Peyer's patch (tissue), 4 donors: ENCODE data around the gene GPR87. TPM values are rescaled to one million over a fixed set of nuclear protein-coding genes. Genes with fewer than 3 reads are reported as not detected.

Experiments
- DNase-seq, 3 donors: peaks; one replicate each; pipeline ENCODE4 v3.0.0-alpha.2; 2017 to 2019
- H3K27ac ChIP-seq, 4 donors: fragments of 200-600 bp; sonication (generic); one replicate each; pipeline ENCODE4 v1.5.1; 2016 to 2019
- H3K27me3 ChIP-seq, 2 donors: fragments of 200-600 bp; sonication (generic); one replicate each; pipeline ENCODE4 v1.5.1; 2019
- H3K36me3 ChIP-seq, 3 donors: fragments of 200-600 bp; sonication (generic); one replicate each; pipeline ENCODE4 v1.5.1; 2016 to 2019
- H3K4me1 ChIP-seq, 4 donors: fragments of 200-600 bp; sonication (generic); one replicate each; pipeline ENCODE4 v1.5.1; 2016 to 2019
- H3K4me3 ChIP-seq, 4 donors: fragments of 200-600 bp; sonication (generic); 1 replicate in 3 of 4; 2 replicates in 1 of 4; pipeline ENCODE4 v1.5.1; 2016 to 2019; ENCODE audit warnings: mild to moderate bottlenecking in 1 of 4
- H3K9me3 ChIP-seq, 4 donors: fragments of 200-600 bp; sonication (generic); one replicate each; pipeline ENCODE4 v1.5.1; 2016 to 2019; ENCODE audit warnings: mild to moderate bottlenecking in 1 of 4
- POLR2A ChIP-seq, 2 donors: fragments of 450-650 bp; IDR thresholded peaks; one replicate each; pipeline ENCODE4 v1.5.1; 2017; ENCODE audit warnings: antibody characterized with exemption in 2 of 2, mild to moderate bottlenecking in 2 of 2, moderate library complexity in 2 of 2
- total RNA-seq, 4 donors: library from RNA; depleted of rRNA; stranded (reverse); fragments of >200 nt; gene quantifications; one replicate each; pipeline ENCODE4 v1.1.0, GENCODE V29; 2016
- TF ChIP-seq, protein P1 (sequence below), 6 experiments: fragments of 450-650 bp in 4 of 6; fragments of 200-600 bp in 2 of 6; sonication (generic) in 1 of 6; IDR thresholded peaks; one replicate each; pipeline ENCODE4 v1.5.1; 2017 to 2019; ENCODE audit warnings: antibody characterized with exemption in 6 of 6, mild to moderate bottlenecking in 3 of 6, moderate library complexity in 1 of 6

GPR87 gene
- total RNA-seq, 4 donors from 2014 or later: not detected

DNA sequence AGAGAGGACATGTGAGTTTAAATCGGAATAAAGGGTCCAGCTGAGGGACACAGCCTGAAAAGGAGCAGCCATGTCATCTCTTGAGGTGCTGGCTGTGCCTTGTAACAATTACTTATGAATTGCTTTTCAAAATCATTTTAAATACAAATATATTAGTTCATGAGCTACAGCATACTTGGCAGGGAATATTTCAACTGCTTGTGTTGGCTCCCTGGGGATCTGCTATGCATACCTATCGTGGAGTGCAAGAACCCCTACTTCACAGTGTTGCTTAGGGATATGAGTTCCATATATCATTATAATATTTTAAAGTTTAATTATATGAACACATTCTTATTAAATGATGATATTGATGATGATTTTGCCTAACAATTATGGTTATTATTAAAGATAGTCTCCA is 19.2 kb downstream of the GPR87 start:
- no peaks in the 10 kb centered on the region for H3K27me3 ChIP-seq
- no peaks in the 10 kb centered on the region for H3K9me3 ChIP-seq

DNA sequence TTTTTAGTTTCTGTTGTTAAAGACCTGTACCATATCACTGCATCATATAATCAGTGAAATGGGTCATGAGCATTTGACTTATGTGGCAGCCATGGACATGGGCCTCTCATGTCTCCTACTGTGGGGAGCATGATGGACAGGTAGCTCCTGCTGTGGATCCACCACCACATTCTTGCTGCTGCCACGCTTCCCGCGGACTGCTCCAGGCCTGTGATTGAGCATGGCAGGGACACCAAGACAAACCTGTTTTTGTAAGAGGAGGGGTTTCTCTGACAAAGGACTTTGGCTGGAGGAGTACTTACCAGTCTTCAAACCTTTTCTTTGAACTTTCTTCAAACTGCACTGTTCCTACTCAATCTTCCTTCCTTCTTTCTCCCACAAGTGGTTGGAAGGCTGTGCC is 20.4 kb downstream of the GPR87 start:
- no peaks in the 10 kb centered on the region for H3K9me3 ChIP-seq
- H3K27ac ChIP-seq: no peak overlapping the region
- H3K4me1 ChIP-seq: no peaks in the 10 kb centered on the region
- H3K27me3 ChIP-seq: no peaks in the 10 kb centered on the region
- no peaks in the 10 kb centered on the region for H3K36me3 ChIP-seq
- TF ChIP-seq, protein P1, sequence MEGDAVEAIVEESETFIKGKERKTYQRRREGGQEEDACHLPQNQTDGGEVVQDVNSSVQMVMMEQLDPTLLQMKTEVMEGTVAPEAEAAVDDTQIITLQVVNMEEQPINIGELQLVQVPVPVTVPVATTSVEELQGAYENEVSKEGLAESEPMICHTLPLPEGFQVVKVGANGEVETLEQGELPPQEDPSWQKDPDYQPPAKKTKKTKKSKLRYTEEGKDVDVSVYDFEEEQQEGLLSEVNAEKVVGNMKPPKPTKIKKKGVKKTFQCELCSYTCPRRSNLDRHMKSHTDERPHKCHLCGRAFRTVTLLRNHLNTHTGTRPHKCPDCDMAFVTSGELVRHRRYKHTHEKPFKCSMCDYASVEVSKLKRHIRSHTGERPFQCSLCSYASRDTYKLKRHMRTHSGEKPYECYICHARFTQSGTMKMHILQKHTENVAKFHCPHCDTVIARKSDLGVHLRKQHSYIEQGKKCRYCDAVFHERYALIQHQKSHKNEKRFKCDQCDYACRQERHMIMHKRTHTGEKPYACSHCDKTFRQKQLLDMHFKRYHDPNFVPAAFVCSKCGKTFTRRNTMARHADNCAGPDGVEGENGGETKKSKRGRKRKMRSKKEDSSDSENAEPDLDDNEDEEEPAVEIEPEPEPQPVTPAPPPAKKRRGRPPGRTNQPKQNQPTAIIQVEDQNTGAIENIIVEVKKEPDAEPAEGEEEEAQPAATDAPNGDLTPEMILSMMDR (IDR thresholded peaks at IDR 0.05): no peak
- no peak for DNase-seq
- no peak overlapping the region for H3K4me3 ChIP-seq

More for the DNA sequence above, 19.2 kb downstream of the GPR87 start:
- Histone ChIP-seq H3K4me3 (no peak overlapping the region), H3K36me3 (no peaks in the 10 kb centered on the region), H3K27ac (no peak overlapping the region), H3K4me1 (no peaks in the 10 kb centered on the region)
- no peak for DNase-seq
- TF ChIP-seq, protein P1 (IDR thresholded peaks at IDR 0.05): no peak
- no peak for TF ChIP-seq POLR2A (IDR thresholded peaks at IDR 0.05)

DNA sequence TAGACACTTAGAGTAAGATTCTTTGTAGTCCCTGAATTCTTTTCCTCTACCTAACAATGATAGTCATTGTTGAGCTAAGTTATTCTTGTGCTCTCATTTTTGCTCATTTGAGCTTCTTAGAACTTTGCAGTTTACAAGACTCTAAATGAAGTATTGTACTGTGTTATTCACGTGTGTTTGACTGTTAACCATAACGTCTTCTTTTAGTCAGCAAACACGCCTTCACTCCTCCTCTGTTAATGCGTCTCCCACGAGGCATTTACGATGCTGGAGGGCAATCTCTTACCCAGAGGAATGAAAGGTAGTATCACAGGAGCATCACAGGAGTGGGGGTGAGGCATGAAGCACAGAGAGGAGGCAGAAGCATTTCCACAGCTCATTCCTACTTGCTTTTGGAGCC is 23.5 kb downstream of the GPR87 start:
- H3K36me3 ChIP-seq: no peaks in the 10 kb centered on the region
- H3K27ac ChIP-seq: no peak overlapping the region
- no peak for TF ChIP-seq POLR2A (IDR thresholded peaks at IDR 0.05)
- TF ChIP-seq, protein P1 (IDR thresholded peaks at IDR 0.05): no peak
- H3K9me3 ChIP-seq: no peaks in the 10 kb centered on the region
- DNase-seq: no peak
- no peaks in the 10 kb centered on the region for H3K4me1 ChIP-seq
- no peaks in the 10 kb centered on the region for H3K27me3 ChIP-seq
- no peak overlapping the region for H3K4me3 ChIP-seq

DNA sequence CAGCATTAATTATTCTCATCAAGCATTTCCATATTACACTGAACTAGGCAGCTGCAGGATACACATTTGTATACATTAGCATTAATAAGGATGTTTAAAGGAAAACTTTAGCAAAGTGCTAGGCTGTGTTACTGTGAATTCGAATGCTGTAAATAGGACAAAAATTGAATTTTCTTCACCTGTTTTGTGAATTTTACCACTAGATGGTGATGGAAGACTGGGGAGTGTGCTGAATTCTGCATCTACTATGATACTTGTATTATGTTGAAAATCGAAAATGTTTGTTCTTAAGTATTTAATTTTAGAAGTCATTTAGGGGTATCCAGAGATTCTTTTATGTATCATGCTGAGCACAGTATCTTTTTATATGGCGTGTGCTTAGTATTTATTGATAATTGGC is 25.9 kb downstream of the GPR87 start:
- Histone ChIP-seq H3K36me3 (no peaks in the 10 kb centered on the region), H3K4me1 (no peaks in the 10 kb centered on the region), H3K27me3 (no peaks in the 10 kb centered on the region), H3K27ac (no peak overlapping the region), H3K4me3 (no peak overlapping the region), H3K9me3 (no peaks in the 10 kb centered on the region)
- TF ChIP-seq POLR2A (IDR thresholded peaks at IDR 0.05): no peak
- TF ChIP-seq, protein P1 (IDR thresholded peaks at IDR 0.05): peak in 2 of 6 experiments; percentile 30 to 35
- DNase-seq: no peak

DNA sequence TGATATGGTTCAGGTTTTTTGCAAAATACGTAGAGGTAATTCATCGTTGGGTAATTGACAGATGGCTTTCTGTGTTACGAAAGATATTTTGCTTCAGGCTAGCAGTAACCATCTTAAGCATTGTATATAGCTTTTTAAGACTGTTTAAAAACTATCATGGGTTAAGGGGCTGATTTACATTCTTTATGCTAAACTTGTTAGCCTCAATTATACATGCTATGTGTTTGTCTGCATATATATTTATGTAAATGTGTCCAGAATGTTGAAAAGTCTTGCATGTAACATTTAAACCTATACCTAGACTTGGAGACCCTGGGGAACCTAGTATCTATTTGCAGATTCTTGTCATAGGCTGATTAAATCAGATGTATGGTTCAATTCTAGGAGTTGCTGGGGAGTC is 27.2 kb downstream of the GPR87 start:
- H3K27me3 ChIP-seq: no peaks in the 10 kb centered on the region
- H3K4me3 ChIP-seq: no peak overlapping the region
- no peaks in the 10 kb centered on the region for H3K9me3 ChIP-seq
- no peaks in the 10 kb centered on the region for H3K36me3 ChIP-seq
- no peaks in the 10 kb centered on the region for H3K4me1 ChIP-seq
- DNase-seq: no peak
- TF ChIP-seq, protein P1 (IDR thresholded peaks at IDR 0.05): no peak
- TF ChIP-seq POLR2A (IDR thresholded peaks at IDR 0.05): no peak
- H3K27ac ChIP-seq: no peak overlapping the region

DNA sequence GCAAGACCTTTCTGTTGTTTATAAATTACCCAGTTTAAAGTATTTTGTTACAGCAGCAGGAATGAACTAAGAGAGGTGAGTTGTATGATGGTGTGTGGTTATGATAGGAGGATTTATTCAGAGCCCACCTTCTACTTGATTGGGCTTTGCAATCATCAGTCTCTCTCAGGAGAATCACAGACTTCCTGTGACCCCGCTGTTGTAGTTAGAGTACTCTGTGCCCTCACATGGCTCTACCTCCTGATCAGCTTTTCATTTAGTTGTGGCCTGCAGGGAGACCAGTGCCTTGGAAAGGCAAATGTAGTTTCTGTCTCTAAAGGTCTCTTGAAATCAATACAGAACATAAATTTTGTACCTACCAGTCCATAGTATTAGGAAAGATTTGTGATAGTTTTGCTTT is 30.7 kb downstream of the GPR87 start:
- Histone ChIP-seq H3K36me3 (no peaks in the 10 kb centered on the region), H3K27me3 (no peaks in the 10 kb centered on the region), H3K9me3 (no peaks in the 10 kb centered on the region), H3K4me3 (no peak overlapping the region), H3K4me1 (no peaks in the 10 kb centered on the region), H3K27ac (no peak overlapping the region)
- DNase-seq: no peak
- TF ChIP-seq, protein P1 (IDR thresholded peaks at IDR 0.05): no peak
- TF ChIP-seq POLR2A (IDR thresholded peaks at IDR 0.05): no peak
